Renal cortical epithelial cell (primary cell): ENCODE measurements around the gene MUCL1. TPM values are rescaled to one million over a fixed set of nuclear protein-coding genes. Genes with fewer than 3 reads are reported as not detected.
"Not testable (repeated sequence)": the region's sequence is repeated elsewhere in the genome, so short reads cannot be mapped to it uniquely, and the experiment has no call there.

Source experiments
- DNase-seq: peaks from one replicate; pipeline ENCODE4 v3.0.0-alpha.2; 2011; ENCODE audit warnings: low read depth
- total RNA-seq: library from RNA; depleted of rRNA; stranded (reverse); fragments of >200 nt; gene quantifications from 2 replicates; pipeline ENCODE4 v1.2.3, GENCODE V29; 2014

The MUCL1 gene
- total RNA-seq = not detected in 2 replicates

GRCh38 chr12:54853933-54854538 lies at the start of gene MUCL1:
MUCL1 (plus strand) TSS chr12:54854516; CDS start chr12:54854583, 67 bp downstream.
- DNase-seq = peak; percentile 70

GRCh38 chr12:54821676-54822075 lies 32.6 kb upstream of the MUCL1 start:
- no peak for DNase-seq

- no peak for DNase-seq
Observed at GRCh38 chr12:54824402-54824801, 29.9 kb upstream of the MUCL1 start.

GRCh38 chr12:54829511-54829910 lies 24.8 kb upstream of the MUCL1 start:
- DNase-seq = no peak

DNA sequence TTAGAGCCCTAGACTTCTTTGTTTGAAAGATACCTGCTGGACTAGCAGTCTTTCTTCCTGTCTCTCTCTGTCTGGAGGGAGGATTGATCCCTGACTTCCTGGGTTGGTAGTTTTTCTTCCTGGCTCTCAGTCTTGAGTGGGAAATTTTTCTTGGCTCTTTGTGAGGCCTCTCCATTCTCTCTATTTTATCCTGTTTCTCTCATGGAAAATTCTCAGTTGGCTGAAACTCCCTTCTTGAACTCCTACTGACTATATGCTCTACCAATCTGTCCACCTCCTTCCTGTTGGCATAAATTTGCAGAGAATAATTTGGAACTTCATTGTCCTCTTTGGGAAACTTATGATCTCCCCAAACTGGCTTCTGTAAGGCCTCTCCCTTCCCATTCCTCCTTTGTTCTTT lies 24.1 kb upstream of the MUCL1 start:
- no peak for DNase-seq

- DNase-seq = no peak
Observed at GRCh38 chr12:54831631-54832030, 22.7 kb upstream of the MUCL1 start.

DNA sequence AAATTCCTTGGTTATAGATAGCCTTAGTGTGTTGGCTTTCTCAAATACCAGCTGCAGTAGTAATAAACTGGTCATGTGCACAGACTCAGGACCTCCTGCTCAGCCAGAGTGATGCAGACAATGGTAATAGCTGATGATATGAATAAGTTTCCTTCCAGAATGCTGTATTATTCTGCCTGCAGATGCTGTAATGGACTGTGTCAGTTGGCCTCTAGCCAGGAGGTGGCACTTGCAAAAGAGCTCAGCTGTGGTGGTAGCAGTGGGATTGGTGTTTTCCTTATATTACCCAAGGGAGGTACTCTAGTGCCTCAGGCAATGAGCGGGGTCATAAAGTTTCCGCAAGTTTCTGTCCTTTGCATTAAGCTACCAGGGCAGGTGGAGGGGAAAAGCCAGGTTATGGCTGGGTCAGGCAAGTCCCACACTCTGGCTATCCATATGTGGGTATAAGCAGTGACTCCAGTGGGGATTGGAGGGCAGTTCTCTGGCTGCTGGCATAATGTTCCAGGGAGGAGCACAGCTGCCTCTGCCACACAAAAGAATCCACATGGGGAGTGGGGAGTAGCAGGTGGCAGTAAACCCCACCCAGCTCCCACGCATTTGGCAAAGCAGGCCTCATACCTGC lies 14.0 kb upstream of the MUCL1 start:
- no peak for DNase-seq

DNA sequence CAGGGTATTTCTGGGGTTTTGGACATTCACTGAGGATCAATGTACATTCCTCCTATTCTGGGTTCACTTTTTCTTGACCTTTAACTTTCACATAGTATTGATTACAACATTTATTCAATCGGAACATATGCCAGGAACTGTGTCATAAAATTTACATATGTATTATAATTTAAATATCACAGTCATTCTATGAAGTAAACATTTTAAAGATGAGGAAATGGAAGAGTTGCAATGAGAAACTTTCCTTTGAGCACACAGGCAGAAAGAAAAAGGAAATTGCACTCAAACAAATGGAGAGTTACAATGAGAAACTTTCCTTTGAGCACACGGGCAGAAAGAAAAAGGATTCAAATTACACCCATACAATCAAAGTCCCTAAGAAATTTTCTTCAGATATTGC lies 3.1 kb downstream of the MUCL1 start:
- DNase-seq = no peak

GRCh38 chr12:54858562-54858961 lies 4.2 kb downstream of the MUCL1 start:
- DNase-seq = no peak

DNA sequence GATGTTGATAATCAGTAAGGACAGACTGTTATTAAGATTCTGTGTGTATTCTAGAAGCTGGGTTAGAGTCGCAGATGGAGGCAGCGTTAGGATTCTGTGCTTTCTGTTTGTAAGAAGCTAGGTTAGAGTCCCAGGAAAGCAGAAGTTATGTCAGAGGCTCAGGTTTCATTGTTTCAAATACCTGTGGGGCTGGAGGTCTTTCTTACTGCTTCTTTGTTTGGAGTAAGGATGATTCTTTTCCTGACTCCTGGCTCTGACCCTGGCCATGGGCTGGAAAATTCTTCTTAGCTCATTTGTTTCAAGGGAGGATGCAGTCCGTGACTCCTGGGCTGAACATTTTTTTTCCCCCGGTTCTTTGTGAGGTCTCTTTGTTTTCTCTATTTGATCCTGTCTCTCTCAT lies 5.2 kb downstream of the MUCL1 start:
- DNase-seq = no peak

- no peak for DNase-seq
Observed at GRCh38 chr12:54861927-54862326, 7.6 kb downstream of the MUCL1 start.

GRCh38 chr12:54863948-54864618 lies 9.8 kb downstream of the MUCL1 start:
- no peak for DNase-seq

DNA sequence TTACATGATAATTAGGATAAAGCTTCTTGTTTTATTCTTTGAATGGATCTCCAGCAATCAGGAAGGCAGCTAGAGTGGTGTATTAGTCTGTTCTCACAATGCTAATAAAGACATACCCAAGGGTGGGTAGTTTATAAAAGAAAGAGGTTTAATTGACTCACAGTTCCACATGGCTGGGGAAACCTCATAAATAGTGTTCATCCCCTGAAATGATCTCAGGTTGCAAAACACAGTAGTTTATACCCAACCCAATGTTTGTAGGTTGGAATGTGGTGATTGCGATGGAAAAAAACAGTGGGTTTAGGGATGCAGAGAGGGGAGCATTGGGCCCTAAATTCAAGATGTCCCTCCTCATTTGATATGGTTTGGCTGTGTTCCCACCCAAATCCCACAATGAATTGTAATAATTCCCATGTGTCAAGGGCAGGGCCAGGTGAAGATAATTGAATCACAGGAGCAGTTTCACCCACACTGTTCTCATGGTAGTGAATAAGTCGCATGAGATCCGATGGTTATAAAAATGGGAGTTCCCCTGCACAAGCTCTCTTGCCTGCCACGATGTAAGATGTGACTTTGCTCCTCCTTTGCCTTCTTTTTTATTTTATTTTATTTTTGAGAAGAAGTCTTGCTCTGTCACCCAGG lies 11.5 kb downstream of the MUCL1 start:
- DNase-seq = no peak

DNA sequence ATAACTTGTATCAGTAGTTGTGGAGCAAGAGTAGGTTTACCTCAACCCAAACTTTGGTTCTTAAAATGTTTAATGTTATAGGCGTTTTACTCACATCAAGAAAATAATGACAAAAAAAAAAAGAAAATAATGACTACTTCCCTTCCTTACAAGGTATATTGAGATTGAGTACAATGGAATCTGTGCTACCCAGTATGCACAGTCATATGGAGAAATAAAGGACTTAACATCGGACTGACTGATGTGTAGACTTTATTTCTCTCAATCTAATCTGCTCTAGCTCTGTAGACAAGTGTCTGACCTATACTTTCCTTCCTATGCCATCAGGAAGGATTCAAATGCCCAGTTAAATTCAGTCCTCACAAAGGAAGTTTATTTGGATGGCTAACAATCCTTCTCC lies 14.4 kb downstream of the MUCL1 start:
- no peak for DNase-seq

DNA sequence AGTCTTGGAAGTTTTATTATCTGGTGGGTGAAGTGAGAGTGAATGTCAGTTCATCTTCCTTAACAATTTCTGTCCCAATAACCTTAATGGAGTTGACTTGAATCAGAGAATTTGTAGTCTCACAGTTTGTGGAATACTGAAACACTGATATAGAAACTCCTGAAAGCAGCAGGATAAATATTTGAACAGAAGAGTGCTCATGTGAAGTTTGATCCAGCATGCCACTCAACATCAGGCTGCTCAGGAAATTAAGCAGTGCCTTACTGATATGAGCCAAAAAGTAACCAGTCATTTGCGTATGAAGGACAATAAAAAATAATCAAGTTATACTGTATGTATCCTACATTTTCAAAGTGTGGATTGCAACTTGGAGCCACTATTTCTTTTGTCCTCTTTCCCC lies 15.7 kb downstream of the MUCL1 start:
- DNase-seq = no peak

DNA sequence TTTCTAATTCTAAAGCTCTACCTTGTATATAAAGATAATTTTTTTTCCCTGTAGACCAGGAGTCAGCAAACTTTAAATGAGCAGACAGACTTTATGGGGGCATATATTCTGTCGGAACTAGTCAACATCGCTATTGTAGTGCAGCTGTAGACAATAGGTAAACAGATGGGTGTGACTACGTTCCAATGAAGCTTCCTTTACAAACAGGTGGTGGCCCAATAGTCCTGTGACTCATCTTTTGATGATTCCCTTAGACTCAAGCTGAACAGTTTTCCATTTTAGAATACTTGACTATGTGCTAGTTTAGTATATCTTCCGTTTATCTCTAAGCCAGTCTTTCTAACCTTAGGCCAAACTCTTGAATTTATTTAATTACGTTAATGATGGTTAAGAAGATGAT lies 16.3 kb downstream of the MUCL1 start:
- DNase-seq = no peak

DNA sequence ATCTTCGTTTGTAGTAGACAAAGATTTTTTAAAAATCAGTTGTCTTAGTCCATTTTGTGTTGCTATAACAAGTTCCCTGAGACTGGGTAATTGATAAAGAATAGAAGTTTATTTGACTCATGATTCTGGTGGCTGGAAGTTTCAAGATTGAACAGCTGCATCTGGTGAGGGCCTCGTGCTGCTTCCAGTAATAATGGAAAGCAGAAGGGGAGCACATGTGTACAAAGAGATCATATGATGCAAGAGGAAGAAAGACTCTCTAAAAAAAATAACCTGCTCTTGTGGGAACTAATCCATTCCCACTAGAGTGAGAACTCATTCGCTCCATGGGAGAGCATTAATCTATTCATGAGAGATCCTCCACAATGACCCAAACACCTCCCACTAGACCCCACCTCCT lies 24.8 kb downstream of the MUCL1 start:
- DNase-seq = no peak

DNA sequence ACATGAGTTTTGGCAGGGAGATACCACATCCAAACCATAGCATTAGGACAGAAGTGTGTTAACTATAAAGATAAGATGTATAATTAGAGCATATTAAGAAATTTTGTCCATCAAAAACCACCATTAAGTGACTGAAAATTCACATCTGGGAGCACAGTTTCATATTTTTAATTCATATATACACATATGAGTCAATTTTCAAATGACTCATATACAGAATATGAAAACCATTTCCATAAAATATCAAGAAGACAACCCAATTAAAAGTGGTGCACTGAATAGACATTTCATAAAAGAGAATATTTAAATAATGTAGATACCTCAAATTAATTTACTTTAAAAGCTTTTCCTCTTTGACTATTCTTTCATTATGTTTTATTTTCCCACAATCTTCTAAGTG lies 25.3 kb downstream of the MUCL1 start:
- no peak for DNase-seq

- DNase-seq = no peak
Observed at GRCh38 chr12:54882079-54882478, 27.8 kb downstream of the MUCL1 start.

GRCh38 chr12:54882597-54882996 lies 28.3 kb downstream of the MUCL1 start:
- DNase-seq = not testable (repeated sequence)

- not testable (repeated sequence) for DNase-seq
Observed at GRCh38 chr12:54888428-54888827, 34.1 kb downstream of the MUCL1 start.

DNA sequence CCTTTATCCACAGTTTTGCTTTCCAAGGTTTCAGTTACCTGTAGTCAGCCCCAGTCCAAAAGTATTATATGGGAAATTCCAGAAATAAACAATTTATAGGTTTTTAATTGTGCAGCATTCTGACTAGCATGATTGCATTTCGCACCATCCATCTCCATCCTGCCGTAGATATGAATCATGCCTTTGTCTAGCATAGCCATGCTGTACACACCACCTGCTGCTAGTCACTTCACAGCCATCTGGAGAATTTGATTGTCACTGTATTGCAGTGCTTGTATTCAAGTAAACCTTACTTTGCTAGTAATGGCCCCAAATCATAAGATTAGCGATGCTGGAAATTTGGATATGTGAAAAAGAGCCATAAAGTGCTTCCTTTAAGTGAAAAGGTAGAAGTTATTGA lies 36.0 kb downstream of the MUCL1 start:
- DNase-seq = no peak
